Esophagus squamous epithelium (tissue), 5 donors: ENCODE measurements around the gene FHAD1. TPM values are rescaled to one million over a fixed set of nuclear protein-coding genes. Genes with fewer than 3 reads are reported as not detected.
A peak's percentile ranks its signal among the peaks of the same experiment; 100 is the strongest.

ENCODE experiments used
- DNase-seq: peaks from one replicate; lab custom pipeline; 2025; lab: John Stamatoyannopoulos, UW
- H3K27ac ChIP-seq, 4 donors: fragments of 200-600 bp; sonication (generic); one replicate each; pipeline ENCODE4 v1.5.1; 2016 to 2019; ENCODE audit warnings: mild to moderate bottlenecking in 1 of 4
- H3K27me3 ChIP-seq, 4 donors: fragments of 200-600 bp; sonication (generic); 1 replicate in 3 of 4; 2 replicates in 1 of 4; pipeline versions ENCODE4 v1.5.1 to v1.6.0; 2017 to 2021; ENCODE audit warnings: antibody characterized with exemption in 1 of 4
- H3K36me3 ChIP-seq, 3 donors: fragments of 200-600 bp; sonication (generic); one replicate each; pipeline ENCODE4 v1.5.1; 2016 to 2019
- H3K4me1 ChIP-seq, 3 donors: fragments of 200-600 bp; sonication (generic); one replicate each; pipeline ENCODE4 v1.5.1; 2017 to 2019
- H3K4me3 ChIP-seq, 4 donors: fragments of 200-600 bp; sonication (generic); 1 replicate in 3 of 4; 2 replicates in 1 of 4; pipeline ENCODE4 v1.5.1; 2016 to 2019; ENCODE audit warnings: mild to moderate bottlenecking in 2 of 4, moderate library complexity in 1 of 4
- H3K9me3 ChIP-seq, 3 donors: fragments of 200-600 bp; sonication (generic); one replicate each; pipeline ENCODE4 v1.5.1; 2016 to 2019
- POLR2A ChIP-seq, 4 donors: fragments of 450-650 bp; IDR thresholded peaks; one replicate each; pipeline ENCODE4 v1.6.1; 2017; ENCODE audit warnings: antibody characterized with exemption in 4 of 4, mild to moderate bottlenecking in 4 of 4, moderate library complexity in 3 of 4
- WGBS, 2 donors: methylation state at CpG; one replicate each; pipeline ENCODE4 v1.1.5; 2018; 5-methylcytosine and 5-hydroxymethylcytosine counted together
- intact Hi-C: fragments of 100-400 bp; cut with DNase I; formaldehyde crosslinking; loops from one replicate; pipeline ENCODE4 v1.15.0; 2022
- total RNA-seq, 4 donors: library from RNA; depleted of rRNA; stranded (reverse); fragments of >200 nt; gene quantifications; one replicate each; pipeline ENCODE4 v1.1.0, GENCODE V29; 2016
- TF ChIP-seq, protein P1 (sequence below), 6 experiments: fragments of 450-650 bp in 4 of 6; fragments of 200-600 bp in 2 of 6; sonication (generic) in 2 of 6; IDR thresholded peaks; one replicate each; pipeline ENCODE4 v1.5.1; 2016 to 2019; ENCODE audit warnings: antibody characterized with exemption in 6 of 6, mild to moderate bottlenecking in 4 of 6, moderate library complexity in 4 of 6
- donor health status: DM: yes; HTN: yes; CAD: no.

Gene FHAD1
- total RNA-seq, 4 donors from 2014 or later = 0.57 TPM; not detected in 3

DNA sequence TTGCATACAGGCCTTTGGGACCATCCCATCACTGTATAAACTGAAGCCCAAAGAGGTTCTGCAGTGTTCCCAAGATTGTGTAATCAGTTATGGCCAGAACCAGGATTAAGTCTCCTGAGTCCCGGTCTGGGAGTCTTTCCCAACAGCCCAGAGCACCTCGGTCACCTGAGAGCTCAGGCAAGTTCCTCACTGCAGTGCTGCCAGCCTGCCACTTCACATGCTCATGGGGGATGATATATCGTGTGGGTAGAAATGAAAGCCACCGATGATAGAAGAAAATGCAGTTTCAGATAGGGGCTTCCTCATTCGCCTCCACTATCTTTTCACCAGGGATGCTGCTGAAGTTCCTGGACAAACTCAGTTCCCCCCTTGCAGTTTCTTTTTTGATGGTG is 30.4 kb downstream of the FHAD1 start:
- TF ChIP-seq, protein P1, sequence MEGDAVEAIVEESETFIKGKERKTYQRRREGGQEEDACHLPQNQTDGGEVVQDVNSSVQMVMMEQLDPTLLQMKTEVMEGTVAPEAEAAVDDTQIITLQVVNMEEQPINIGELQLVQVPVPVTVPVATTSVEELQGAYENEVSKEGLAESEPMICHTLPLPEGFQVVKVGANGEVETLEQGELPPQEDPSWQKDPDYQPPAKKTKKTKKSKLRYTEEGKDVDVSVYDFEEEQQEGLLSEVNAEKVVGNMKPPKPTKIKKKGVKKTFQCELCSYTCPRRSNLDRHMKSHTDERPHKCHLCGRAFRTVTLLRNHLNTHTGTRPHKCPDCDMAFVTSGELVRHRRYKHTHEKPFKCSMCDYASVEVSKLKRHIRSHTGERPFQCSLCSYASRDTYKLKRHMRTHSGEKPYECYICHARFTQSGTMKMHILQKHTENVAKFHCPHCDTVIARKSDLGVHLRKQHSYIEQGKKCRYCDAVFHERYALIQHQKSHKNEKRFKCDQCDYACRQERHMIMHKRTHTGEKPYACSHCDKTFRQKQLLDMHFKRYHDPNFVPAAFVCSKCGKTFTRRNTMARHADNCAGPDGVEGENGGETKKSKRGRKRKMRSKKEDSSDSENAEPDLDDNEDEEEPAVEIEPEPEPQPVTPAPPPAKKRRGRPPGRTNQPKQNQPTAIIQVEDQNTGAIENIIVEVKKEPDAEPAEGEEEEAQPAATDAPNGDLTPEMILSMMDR (IDR thresholded peaks at IDR 0.05) = no peak
- no peak for TF ChIP-seq POLR2A (IDR thresholded peaks at IDR 0.05)
- Histone ChIP-seq H3K27ac (no peak overlapping the region), H3K9me3 (no peaks in the 10 kb centered on the region), H3K4me3 (no peak overlapping the region), H3K27me3 (peaks cover 0 to under 1% (median 0%) of the 10 kb centered on the region in 4 donors), H3K36me3 (no peaks in the 10 kb centered on the region), H3K4me1 (peaks cover 0 to 13% (median 0%) of the 10 kb centered on the region in 3 donors)
- DNase-seq = no peak
- intact Hi-C loops = loop anchor here (10.0 kb wide), 1 partner anchor 123 kb away; the partner anchor contains the start of gene TMEM51
- 62 to 82% methylated on average over 5 of the region's 5 CpGs for WGBS, 2 donors

DNA sequence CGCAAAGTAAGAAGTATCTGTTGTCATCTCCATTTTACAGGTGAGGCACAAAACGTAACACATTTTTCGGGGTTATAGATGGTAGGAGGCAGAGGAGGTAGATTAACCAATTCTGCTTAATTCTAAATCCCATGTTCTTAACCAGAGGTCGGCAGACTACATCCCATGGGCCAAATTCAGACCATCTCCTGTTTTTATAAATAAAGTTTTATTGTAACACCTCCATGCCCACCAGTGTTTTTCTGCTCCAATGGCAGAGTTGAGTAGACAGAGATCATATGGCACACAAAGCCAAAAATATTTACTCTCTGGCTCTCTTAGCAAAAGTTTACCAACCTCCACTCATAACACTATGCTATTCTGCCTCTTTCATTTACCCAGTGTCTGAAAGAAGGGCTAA is 30.9 kb downstream of the FHAD1 start:
- TF ChIP-seq, protein P1 (IDR thresholded peaks at IDR 0.05) = no peak
- TF ChIP-seq POLR2A (IDR thresholded peaks at IDR 0.05) = no peak
- H3K4me3 ChIP-seq = no peak overlapping the region
- no peaks in the 10 kb centered on the region for H3K27me3 ChIP-seq
- intact Hi-C loops = loop anchor here (10.0 kb wide), 1 partner anchor 123 kb away; the partner anchor contains the start of gene TMEM51
- no peak overlapping the region for H3K27ac ChIP-seq
- 88 to 94% methylated on average over 4 of the region's 4 CpGs for WGBS, 2 donors
- no peak for DNase-seq
- no peaks in the 10 kb centered on the region for H3K36me3 ChIP-seq
- H3K4me1 ChIP-seq = peaks cover 0 to 13% (median 0%) of the 10 kb centered on the region in 3 donors
- H3K9me3 ChIP-seq = no peaks in the 10 kb centered on the region

DNA sequence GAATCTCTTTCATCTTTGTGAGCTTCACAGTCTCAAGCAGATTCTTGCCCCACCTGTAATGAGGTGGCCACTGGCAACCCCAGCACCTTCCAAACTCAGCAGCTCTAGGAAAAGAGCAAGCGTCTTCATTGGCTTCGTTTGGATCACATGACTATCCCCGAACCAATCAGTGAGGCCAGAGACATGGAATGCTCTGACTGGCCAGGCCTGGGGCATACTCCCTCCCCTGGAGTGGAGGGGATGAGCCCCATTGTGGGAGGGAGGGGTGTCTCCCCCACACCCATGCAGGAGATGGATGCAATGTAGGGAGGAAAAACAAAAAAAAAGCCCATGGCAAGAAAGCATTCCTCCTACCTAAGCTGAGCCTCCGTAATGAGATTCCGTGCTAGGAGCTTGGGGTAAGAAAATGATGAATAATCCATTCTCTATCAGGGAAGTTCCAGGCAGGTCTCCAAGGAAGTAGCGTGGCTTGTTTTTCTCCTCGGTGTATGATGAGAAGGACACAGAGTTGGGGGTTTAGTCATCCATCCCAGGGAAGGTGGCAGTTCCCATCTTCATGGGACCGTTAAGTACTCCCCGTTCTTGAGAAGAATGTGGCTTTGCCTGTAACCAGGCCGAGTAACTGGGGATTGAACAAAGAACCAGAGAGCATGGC is 32.7 kb downstream of the FHAD1 start:
- 59 to 76% methylated on average over 8 to 10 of the region's 10 CpGs for WGBS, 2 donors
- no peak for DNase-seq
- TF ChIP-seq, protein P1 (IDR thresholded peaks at IDR 0.05) = no peak
- no peak for TF ChIP-seq POLR2A (IDR thresholded peaks at IDR 0.05)
- H3K9me3 ChIP-seq = no peaks in the 10 kb centered on the region
- no peak overlapping the region for H3K4me3 ChIP-seq
- peaks cover 8 to 31% (median 12%) of the 10 kb centered on the region in 3 donors for H3K4me1 ChIP-seq
- intact Hi-C loops = loop anchor here (10.0 kb wide), 1 partner anchor 125 kb away; the partner anchor contains the start of gene TMEM51
- no peaks in the 10 kb centered on the region for H3K36me3 ChIP-seq
- H3K27ac ChIP-seq = no peak overlapping the region
- H3K27me3 ChIP-seq = no peaks in the 10 kb centered on the region

DNA sequence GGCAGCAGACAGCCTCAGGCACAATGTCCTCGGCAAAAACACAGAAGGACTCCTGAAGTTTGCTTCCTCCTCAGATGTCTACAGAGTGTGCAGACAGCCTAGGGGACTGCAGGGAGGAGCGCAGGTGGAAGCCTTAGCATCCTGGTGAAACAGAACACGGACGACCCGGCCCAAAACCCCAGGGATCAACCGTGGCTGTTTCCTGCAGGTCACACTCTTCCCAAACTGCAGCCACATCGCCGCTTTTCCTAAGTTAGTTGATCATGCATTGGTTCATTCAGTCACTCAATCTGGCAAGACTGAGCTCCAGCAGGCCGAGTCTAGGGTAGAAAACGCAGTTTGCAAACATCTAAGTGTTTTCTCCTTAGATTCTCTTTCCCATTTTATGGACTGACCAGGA is 33.4 kb downstream of the FHAD1 start:
- TF ChIP-seq POLR2A (IDR thresholded peaks at IDR 0.05) = no peak
- TF ChIP-seq, protein P1 (IDR thresholded peaks at IDR 0.05) = no peak
- intact Hi-C loops = no loop called here

DNA sequence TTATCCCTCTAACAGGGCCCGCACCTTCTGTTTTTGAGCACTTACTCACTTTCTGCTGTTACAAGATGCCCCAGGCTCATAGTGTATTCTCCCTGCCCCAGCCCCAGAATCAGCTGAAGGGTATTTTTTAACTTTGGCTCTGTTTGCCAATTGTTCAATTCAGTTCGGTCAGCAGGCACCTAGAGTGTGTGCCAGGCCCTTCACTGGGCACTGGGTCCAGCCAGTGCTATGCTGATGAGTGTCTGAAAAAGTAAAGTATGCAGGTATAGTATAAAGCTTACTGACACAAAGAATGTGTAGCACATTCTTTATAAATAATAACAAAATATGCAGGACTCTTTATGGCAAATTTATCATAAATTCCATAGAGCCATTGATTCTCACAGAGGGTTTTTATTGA is 35.0 kb downstream of the FHAD1 start:
- WGBS, 2 donors = 43 to 54% methylated on average over 2 of the region's 2 CpGs
- Histone ChIP-seq H3K4me1 (peaks cover 12 to 40% (median 16%) of the 10 kb centered on the region in 3 donors), H3K36me3 (no peaks in the 10 kb centered on the region), H3K4me3 (no peak overlapping the region), H3K27ac (peak overlapping the region in 1 of 4 donors; percentile 79), H3K27me3 (no peaks in the 10 kb centered on the region), H3K9me3 (no peaks in the 10 kb centered on the region)
- no peak for TF ChIP-seq POLR2A (IDR thresholded peaks at IDR 0.05)
- TF ChIP-seq, protein P1 (IDR thresholded peaks at IDR 0.05) = no peak
- intact Hi-C loops = no loop called here
- DNase-seq = no peak

More for the DNA sequence above, 33.4 kb downstream of the FHAD1 start:
- H3K36me3 ChIP-seq = no peaks in the 10 kb centered on the region
- no peak overlapping the region for H3K27ac ChIP-seq
- no peak for DNase-seq
- H3K4me3 ChIP-seq = no peak overlapping the region
- no peaks in the 10 kb centered on the region for H3K27me3 ChIP-seq
- peaks cover 11 to 38% (median 14%) of the 10 kb centered on the region in 3 donors for H3K4me1 ChIP-seq
- 85 to 88% methylated on average over 9 of the region's 10 CpGs for WGBS, 2 donors
- no peaks in the 10 kb centered on the region for H3K9me3 ChIP-seq
